H9 (cell line): ENCODE results near the gene PARD3. TPM values are rescaled to one million over a fixed set of nuclear protein-coding genes. Genes with fewer than 3 reads are reported as not detected.

Source experiments
- DNase-seq: peaks from one replicate; pipeline ENCODE4 v3.0.0-alpha.2; 2017
- H2AFZ ChIP-seq: one replicate; pipeline ENCODE4 v1.6.1; 2013; ENCODE audit warnings: mild to moderate bottlenecking, low read length, control low read depth, moderate library complexity
- H2AK5ac ChIP-seq: 2 replicates; pipeline ENCODE4 v1.6.1; 2013; ENCODE audit warnings: low read length, control low read depth, mixed read lengths; ENCODE audit not compliant: insufficient read length
- H2BK120ac ChIP-seq: one replicate; pipeline ENCODE4 v1.6.1; 2013; ENCODE audit warnings: low read depth, mild to moderate bottlenecking, low read length, control low read depth, inconsistent platforms; ENCODE audit not compliant: poor library complexity, severe bottlenecking
- H2BK12ac ChIP-seq: 2 replicates; pipeline ENCODE4 v1.6.1; 2013; ENCODE audit warnings: low read length, control low read depth, mixed read lengths, low read depth; ENCODE audit not compliant: insufficient read length
- H2BK15ac ChIP-seq: 2 replicates; pipeline ENCODE4 v1.6.1; 2013; ENCODE audit warnings: low read depth, low read length, control low read depth
- H2BK20ac ChIP-seq: one replicate; pipeline ENCODE4 v1.6.1; 2013; ENCODE audit warnings: low read depth, mild to moderate bottlenecking, low read length, control low read depth, inconsistent platforms; ENCODE audit not compliant: poor library complexity, severe bottlenecking
- H2BK5ac ChIP-seq: 2 replicates; pipeline ENCODE4 v1.6.1; 2013; ENCODE audit warnings: low read length, control low read depth, mixed read lengths; ENCODE audit not compliant: insufficient read length
- H3K14ac ChIP-seq: 2 replicates; pipeline ENCODE4 v1.6.1; 2013; ENCODE audit warnings: low read length, control low read depth; ENCODE audit not compliant: insufficient read depth
- H3K18ac ChIP-seq: 2 replicates; pipeline ENCODE4 v1.6.1; 2013; ENCODE audit warnings: low read depth, mild to moderate bottlenecking, mixed read lengths, low read length, control low read depth; ENCODE audit not compliant: insufficient read length
- H3K23ac ChIP-seq: 2 replicates; pipeline ENCODE4 v1.6.1; 2013; ENCODE audit warnings: low read length, control low read depth, mixed read lengths, low read depth; ENCODE audit not compliant: insufficient read length
- H3K23me2 ChIP-seq: 2 replicates; pipeline ENCODE4 v1.6.1; 2013; ENCODE audit warnings: low read depth, mild to moderate bottlenecking, mixed read lengths, low read length, control low read depth; ENCODE audit not compliant: insufficient read length, poor library complexity, severe bottlenecking
- H3K27ac ChIP-seq: 2 replicates; pipeline ENCODE4 v1.5.1; 2013; ENCODE audit warnings: low read length, control low read depth, mixed read lengths, low read depth; ENCODE audit not compliant: insufficient read length
- H3K27me3 ChIP-seq: 2 replicates; pipeline ENCODE4 v1.6.1; 2013; ENCODE audit warnings: low read length, control low read depth, inconsistent platforms; ENCODE audit not compliant: insufficient read depth
- H3K4ac ChIP-seq: 2 replicates; pipeline ENCODE4 v1.6.1; 2013; ENCODE audit warnings: low read depth, mild to moderate bottlenecking, control low read depth, inconsistent platforms, low read length, moderate library complexity
- H3K4me1 ChIP-seq: 2 replicates; pipeline ENCODE4 v1.6.1; 2013; ENCODE audit warnings: low read length, control low read depth, inconsistent platforms; ENCODE audit not compliant: insufficient read depth
- H3K4me2 ChIP-seq: 2 replicates; pipeline ENCODE4 v1.6.1; 2013; ENCODE audit warnings: low read length, control low read depth, mixed read lengths; ENCODE audit not compliant: insufficient read length, insufficient read depth
- H3K56ac ChIP-seq: 2 replicates; pipeline ENCODE4 v1.6.1; 2013; ENCODE audit warnings: low read depth, mild to moderate bottlenecking, mixed read lengths, low read length, control low read depth; ENCODE audit not compliant: insufficient read length
- H3K79me1 ChIP-seq: 2 replicates; pipeline ENCODE4 v1.6.1; 2013; ENCODE audit warnings: low read depth, mild to moderate bottlenecking, moderate library complexity, low read length, control low read depth, inconsistent platforms; ENCODE audit not compliant: insufficient read depth, poor library complexity, severe bottlenecking
- H3K79me2 ChIP-seq: 2 replicates; pipeline ENCODE4 v1.6.1; 2013; ENCODE audit warnings: low read length, control low read depth, inconsistent platforms; ENCODE audit not compliant: insufficient read depth
- H3K9ac ChIP-seq: 2 replicates; pipeline ENCODE4 v1.6.1; 2013; ENCODE audit warnings: low read length, control low read depth, mixed read lengths; ENCODE audit not compliant: insufficient read length; ENCODE audit errors: extremely low read depth
- H3K9me3 ChIP-seq: one replicate; pipeline ENCODE4 v1.6.1; 2013; ENCODE audit warnings: low read depth, low read length, inconsistent platforms; ENCODE audit not compliant: control insufficient read depth
- H3T11ph ChIP-seq: one replicate; pipeline ENCODE4 v1.6.1; 2013; ENCODE audit warnings: mild to moderate bottlenecking, low read length, control low read depth, inconsistent platforms
- H4K20me1 ChIP-seq: one replicate; pipeline ENCODE4 v1.6.1; 2013; ENCODE audit not compliant: control insufficient read depth, insufficient read length, insufficient read depth
- H4K5ac ChIP-seq: 2 replicates; pipeline ENCODE4 v1.6.1; 2013; ENCODE audit warnings: low read depth, mild to moderate bottlenecking, mixed read lengths, low read length, control low read depth; ENCODE audit not compliant: insufficient read length
- H4K8ac ChIP-seq: replicated peaks from 2 replicates; pipeline ENCODE4 v1.6.1; 2013; ENCODE audit warnings: low read length, control low read depth, mixed read lengths, low read depth; ENCODE audit not compliant: insufficient read length
- H4K91ac ChIP-seq: 2 replicates; pipeline ENCODE4 v1.6.1; 2013; ENCODE audit warnings: low read depth, mild to moderate bottlenecking, moderate library complexity, mixed read lengths, low read length, control low read depth; ENCODE audit not compliant: insufficient read length
- H3K27ac Mint-ChIP-seq, 3 experiments: 2 replicates in 2 of 3; 3 replicates in 1 of 3; pipeline ENCODE4 v1.8.0; 2020 to 2021; ENCODE audit warnings: mixed read lengths in 3 of 3, mild to moderate bottlenecking in 1 of 3, moderate library complexity in 1 of 3
- H3K27me3 Mint-ChIP-seq: 2 replicates; pipeline ENCODE4 v1.8.0; 2021; ENCODE audit warnings: low read depth, mild to moderate bottlenecking, moderate library complexity, mixed read lengths
- H3K36me3 Mint-ChIP-seq, 3 experiments: 2 replicates in 2 of 3; 3 replicates in 1 of 3; pipeline ENCODE4 v1.8.0; 2020 to 2021; ENCODE audit warnings: low read depth in 3 of 3, mixed read lengths in 3 of 3; ENCODE audit not compliant: insufficient read depth in 1 of 3
- H3K4me1 Mint-ChIP-seq, 2 experiments: 2 replicates each; pipeline ENCODE4 v1.8.0; 2020; ENCODE audit warnings: mixed read lengths in 2 of 2
- H3K4me3 Mint-ChIP-seq, 2 experiments: 2 replicates in 1 of 2; 3 replicates in 1 of 2; pipeline ENCODE4 v1.8.0; 2020 to 2021; ENCODE audit warnings: mild to moderate bottlenecking in 2 of 2, mixed read lengths in 2 of 2, moderate library complexity in 1 of 2
- H3K9me3 Mint-ChIP-seq, 2 experiments: 2 replicates in 1 of 2; 3 replicates in 1 of 2; pipeline ENCODE4 v1.8.0; 2020; ENCODE audit warnings: mild to moderate bottlenecking in 2 of 2, mixed read lengths in 2 of 2, moderate library complexity in 1 of 2
- WGBS: extraction: QIAGEN DNeasy Blood & Tissue Kit; methylation state at CpG from one replicate; pipeline ENCODE4 v1.1.7; 2013; ENCODE audit warnings: missing lambda C conversion rate, low lambda C conversion rate, mixed read lengths; ENCODE audit not compliant: insufficient read length; ENCODE audit errors: extremely low coverage; 5-methylcytosine and 5-hydroxymethylcytosine counted together
- total RNA-seq: library from RNA; stranded (reverse); gene quantifications from 2 replicates; pipeline ENCODE4 v1.2.1, GENCODE V29; 2021
- TF ChIP-seq, protein P1 (sequence below): fragments of 200-600 bp; sonication (generic); conservative IDR thresholded peaks from 3 replicates; pipeline ENCODE4 v1.8.0; 2021; ENCODE audit warnings: antibody characterized with exemption, mild to moderate bottlenecking

The PARD3 gene
- total RNA-seq, 1 experiment from 2014 or later, result 44.7 TPM

DNA sequence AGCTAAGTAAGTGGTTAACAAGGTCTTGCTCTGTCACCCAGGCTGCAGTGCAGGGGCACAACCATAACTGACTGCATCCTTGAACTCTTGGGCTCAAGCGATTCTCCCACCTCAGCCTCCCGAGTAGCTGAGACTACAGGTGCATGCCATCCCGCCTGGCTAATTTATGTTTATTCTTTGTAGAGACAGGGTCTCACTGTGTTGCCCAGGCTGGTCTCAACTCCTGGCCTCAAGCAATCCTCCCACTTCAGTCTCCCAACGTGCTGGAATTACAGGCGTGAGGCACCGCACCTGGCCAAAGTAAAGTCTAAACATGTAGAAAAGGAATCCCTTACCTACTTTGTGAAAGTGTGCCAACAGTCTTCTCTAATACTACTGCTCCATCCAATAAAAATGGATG lies 17.9 kb downstream of the PARD3 start:
- H3K23ac ChIP-seq, result no peak overlapping the region
- H2BK120ac ChIP-seq, result no peak overlapping the region
- no peak overlapping the region for H3K56ac ChIP-seq
- H3K9me3 ChIP-seq, result no peaks in the 10 kb centered on the region
- H3K79me2 ChIP-seq, result peaks cover 14% of the 10 kb centered on the region; the same call in 1 of the 2 replicates
- Mint-ChIP-seq H3K4me1 (peaks cover 42 to 43% of the 10 kb centered on the region in 2 experiments), H3K9me3 (peaks cover 0 to 3% of the 10 kb centered on the region in 2 experiments; a peak in 1 of 5 replicates), H3K27me3 (no peaks in the 10 kb centered on the region), H3K36me3 (peaks cover 0 to 11% (median 4%) of the 10 kb centered on the region in 3 experiments; a peak in 5 of 7 replicates), H3K4me3 (no peak overlapping the region), H3K27ac (0 out of 7 replicates have a peak overlapping the region, but pooled peaks of 1 of the 3 experiments have one; percentile 40)
- no peak overlapping the region for H3K4ac ChIP-seq
- no peak overlapping the region for H2BK20ac ChIP-seq
- no peak overlapping the region for H4K5ac ChIP-seq
- no peak overlapping the region for H3K14ac ChIP-seq
- no peaks in the 10 kb centered on the region for H4K20me1 ChIP-seq
- H3K18ac ChIP-seq, result no peak overlapping the region
- no peak overlapping the region for H2BK5ac ChIP-seq
- H3K4me1 ChIP-seq, result no peaks in the 10 kb centered on the region
- no peak overlapping the region for H4K8ac ChIP-seq
- no peak overlapping the region for H3K27ac ChIP-seq
- H2AK5ac ChIP-seq, result no peak overlapping the region
- peaks cover 17% of the 10 kb centered on the region for H3K79me1 ChIP-seq
- H2BK12ac ChIP-seq, result no peak overlapping the region
- H3K23me2 ChIP-seq, result no peaks in the 10 kb centered on the region
- no peaks in the 10 kb centered on the region for H3K27me3 ChIP-seq
- no peak overlapping the region for H2BK15ac ChIP-seq
- no peak overlapping the region for H3K9ac ChIP-seq
- H2AFZ ChIP-seq, result no peak overlapping the region
- H3T11ph ChIP-seq, result no peak overlapping the region
- no peak overlapping the region for H3K4me2 ChIP-seq
- no peak overlapping the region for H4K91ac ChIP-seq
- no peak for DNase-seq
- TF ChIP-seq, protein P1, sequence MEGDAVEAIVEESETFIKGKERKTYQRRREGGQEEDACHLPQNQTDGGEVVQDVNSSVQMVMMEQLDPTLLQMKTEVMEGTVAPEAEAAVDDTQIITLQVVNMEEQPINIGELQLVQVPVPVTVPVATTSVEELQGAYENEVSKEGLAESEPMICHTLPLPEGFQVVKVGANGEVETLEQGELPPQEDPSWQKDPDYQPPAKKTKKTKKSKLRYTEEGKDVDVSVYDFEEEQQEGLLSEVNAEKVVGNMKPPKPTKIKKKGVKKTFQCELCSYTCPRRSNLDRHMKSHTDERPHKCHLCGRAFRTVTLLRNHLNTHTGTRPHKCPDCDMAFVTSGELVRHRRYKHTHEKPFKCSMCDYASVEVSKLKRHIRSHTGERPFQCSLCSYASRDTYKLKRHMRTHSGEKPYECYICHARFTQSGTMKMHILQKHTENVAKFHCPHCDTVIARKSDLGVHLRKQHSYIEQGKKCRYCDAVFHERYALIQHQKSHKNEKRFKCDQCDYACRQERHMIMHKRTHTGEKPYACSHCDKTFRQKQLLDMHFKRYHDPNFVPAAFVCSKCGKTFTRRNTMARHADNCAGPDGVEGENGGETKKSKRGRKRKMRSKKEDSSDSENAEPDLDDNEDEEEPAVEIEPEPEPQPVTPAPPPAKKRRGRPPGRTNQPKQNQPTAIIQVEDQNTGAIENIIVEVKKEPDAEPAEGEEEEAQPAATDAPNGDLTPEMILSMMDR, result no peak
- no CpG with 5 or more reads among the region's 6 CpGs for WGBS
